Spleen (tissue), 7 donors: Measurements from ENCODE around the gene OXCT1.

Experiments
- CTCF ChIP-seq, 11 experiments: fragments of 200-600 bp in 7 of 11; fragments of 450-650 bp in 4 of 11; sonication (generic) in 4 of 11; IDR thresholded peaks in 8 of 11; conservative IDR thresholded peaks in 3 of 11; 1 replicate in 7 of 11; 2 replicates in 4 of 11; pipeline versions ENCODE4 v1.4.0 to v1.8.0; 2016 to 2021; ENCODE audit warnings: antibody characterized with exemption in 11 of 11, inconsistent platforms in 4 of 11, mild to moderate bottlenecking in 1 of 11
- POLR2AphosphoS5 ChIP-seq, 3 donors: sonication (generic); formaldehyde crosslinking; IDR thresholded peaks; one replicate each; pipeline ENCODE4 v1.5.1; 2017; ENCODE audit warnings: antibody characterized with exemption in 3 of 3
- donor health status: DM: no; HTN: no; CAD: no; lungs with moderate emphysema.
- donor health status: DM: no; HTN: no; CAD: no.
- donor health status: DM: no; HTN: no; CAD: no.

- TF ChIP-seq CTCF (IDR thresholded peaks at IDR 0.05 in 8 of 11, conservative IDR thresholded peaks at IDR 0.05 in 3 of 11) (no peak), POLR2AphosphoS5 (IDR thresholded peaks at IDR 0.05) (no peak)
Measured at GRCh38 chr5:41790038-41790776, 80.0 kb downstream of the OXCT1 start.
